Body of pancreas (tissue), 4 donors: ENCODE data around the gene AP3B1.

Experiments
- CTCF ChIP-seq, 7 experiments: fragments of 450-650 bp in 4 of 7; fragments of 200-600 bp in 3 of 7; sonication (generic) in 3 of 7; IDR thresholded peaks; one replicate each; pipeline ENCODE4 v1.5.1; 2016 to 2019; ENCODE audit warnings: antibody characterized with exemption in 7 of 7
- POLR2A ChIP-seq, 3 donors: fragments of 450-650 bp; IDR thresholded peaks; one replicate each; pipeline ENCODE4 v1.6.1; 2016; ENCODE audit warnings: antibody characterized with exemption in 3 of 3, mild to moderate bottlenecking in 2 of 3

GRCh38 chr5:78328585-78329173 lies 34.2 kb upstream of the AP3B1 start:
- no peak for TF ChIP-seq CTCF (IDR thresholded peaks at IDR 0.05)
- no peak for TF ChIP-seq POLR2A (IDR thresholded peaks at IDR 0.05)
